Loucy (cell line): Measurements from ENCODE around the gene SLC48A1.
A peak's percentile ranks its signal among the peaks of the same experiment; 100 is the strongest.

Experiments used
- H2AFZ ChIP-seq: fragments of 200-600 bp; sonication (generic); 2 replicates; pipeline ENCODE4 v1.6.0; 2016; ENCODE audit warnings: antibody characterized with exemption, mild to moderate bottlenecking, low read length, moderate library complexity
- H3F3A ChIP-seq: fragments of 200-600 bp; 2 replicates; pipeline ENCODE4 v1.6.0; 2016; ENCODE audit warnings: antibody characterized with exemption, low read depth, mild to moderate bottlenecking
- H3K27me3 ChIP-seq: fragments of 200-600 bp; sonication (generic); 2 replicates; pipeline ENCODE4 v1.6.1; 2014; ENCODE audit warnings: low read length, mild to moderate bottlenecking; ENCODE audit not compliant: insufficient read depth, poor library complexity, severe bottlenecking
- H3K36me3 ChIP-seq: fragments of 200-600 bp; sonication (generic); 2 replicates; pipeline ENCODE4 v1.6.1; 2016; ENCODE audit warnings: low read length; ENCODE audit not compliant: insufficient read depth
- H3K4me1 ChIP-seq: fragments of 200-600 bp; sonication (generic); 2 replicates; pipeline ENCODE4 v1.5.1; 2014; ENCODE audit warnings: low read length, mild to moderate bottlenecking; ENCODE audit not compliant: insufficient read depth, poor library complexity, severe bottlenecking
- H3K4me2 ChIP-seq: fragments of 200-600 bp; sonication (generic); 2 replicates; pipeline ENCODE4 v1.6.0; 2014; ENCODE audit warnings: antibody characterized with exemption, low read length, low read depth, mild to moderate bottlenecking; ENCODE audit not compliant: poor library complexity, severe bottlenecking
- H3K4me3 ChIP-seq: fragments of 200-600 bp; sonication (generic); 2 replicates; pipeline ENCODE4 v1.5.1; 2014; ENCODE audit warnings: low read length, mild to moderate bottlenecking, mixed read lengths; ENCODE audit not compliant: poor library complexity, severe bottlenecking
- H3K79me2 ChIP-seq: fragments of 200-600 bp; sonication (generic); 2 replicates; pipeline ENCODE4 v1.6.1; 2014; ENCODE audit warnings: low read length; ENCODE audit not compliant: insufficient read depth
- H3K9ac ChIP-seq: fragments of 200-600 bp; sonication (generic); 2 replicates; pipeline ENCODE4 v1.6.0; 2014; ENCODE audit warnings: mild to moderate bottlenecking, low read depth, low read length, moderate library complexity; ENCODE audit not compliant: poor library complexity, severe bottlenecking
- H3K9me2 ChIP-seq: fragments of 200-600 bp; sonication (generic); replicated peaks from 2 replicates; pipeline ENCODE4 v1.6.1; 2016; ENCODE audit warnings: low read depth, low read length, mixed read lengths
- H3K9me3 ChIP-seq: fragments of 200-600 bp; sonication (generic); 2 replicates; pipeline ENCODE4 v1.6.1; 2014; ENCODE audit warnings: mild to moderate bottlenecking, antibody characterized with exemption, low read length, low read depth; ENCODE audit not compliant: insufficient read depth
- H4K20me1 ChIP-seq: fragments of 200-600 bp; sonication (generic); 2 replicates; pipeline ENCODE4 v1.6.0; 2014; ENCODE audit warnings: antibody characterized with exemption, low read length, mild to moderate bottlenecking; ENCODE audit not compliant: insufficient read depth, poor library complexity, severe bottlenecking
- EZH2phosphoT487 ChIP-seq: fragments of 200-600 bp; IDR thresholded peaks from 2 replicates; pipeline ENCODE4 v1.6.1; 2018; ENCODE audit warnings: antibody characterized with exemption, mild to moderate bottlenecking, moderate library complexity, borderline replicate concordance
- TF ChIP-seq, protein P1 (sequence below): fragments of 200-600 bp; sonication (generic); conservative IDR thresholded peaks from 2 replicates; pipeline ENCODE4 v1.5.1; 2014; ENCODE audit warnings: mild to moderate bottlenecking, antibody characterized with exemption, low read length

SLC48A1 gene

GRCh38 chr12:47819896-47820630, 47.0 kb downstream of the SLC48A1 start, which contains the start of gene HDAC7:
Gene HDAC7 (minus strand): TSS chr12:47819903. CDS start chr12:47819785, 118 bp downstream.
- Histone ChIP-seq H3K9me3 (no peaks in the 10 kb centered on the region), H3K4me2 (peak within 1 kb of the TSS; percentile 99), H3K79me2 (peaks cover 57% of the 10 kb centered on the region), H4K20me1 (peaks cover 28% of the 10 kb centered on the region), H3K4me1 (peaks cover 55% of the 10 kb centered on the region), H2AFZ (peak within 1 kb of the TSS; percentile 78), H3F3A (peaks cover 5% of the 10 kb centered on the region; the same call in 1 of the 2 replicates), H3K9me2 (no peaks in the 10 kb centered on the region), H3K9ac (peak within 1 kb of the TSS; percentile 91), H3K36me3 (no peaks in the 10 kb centered on the region), H3K4me3 (peak within 1 kb of the TSS; percentile 91), H3K27me3 (no peaks in the 10 kb centered on the region)
- TF ChIP-seq EZH2phosphoT487, result no peak
- TF ChIP-seq, protein P1, sequence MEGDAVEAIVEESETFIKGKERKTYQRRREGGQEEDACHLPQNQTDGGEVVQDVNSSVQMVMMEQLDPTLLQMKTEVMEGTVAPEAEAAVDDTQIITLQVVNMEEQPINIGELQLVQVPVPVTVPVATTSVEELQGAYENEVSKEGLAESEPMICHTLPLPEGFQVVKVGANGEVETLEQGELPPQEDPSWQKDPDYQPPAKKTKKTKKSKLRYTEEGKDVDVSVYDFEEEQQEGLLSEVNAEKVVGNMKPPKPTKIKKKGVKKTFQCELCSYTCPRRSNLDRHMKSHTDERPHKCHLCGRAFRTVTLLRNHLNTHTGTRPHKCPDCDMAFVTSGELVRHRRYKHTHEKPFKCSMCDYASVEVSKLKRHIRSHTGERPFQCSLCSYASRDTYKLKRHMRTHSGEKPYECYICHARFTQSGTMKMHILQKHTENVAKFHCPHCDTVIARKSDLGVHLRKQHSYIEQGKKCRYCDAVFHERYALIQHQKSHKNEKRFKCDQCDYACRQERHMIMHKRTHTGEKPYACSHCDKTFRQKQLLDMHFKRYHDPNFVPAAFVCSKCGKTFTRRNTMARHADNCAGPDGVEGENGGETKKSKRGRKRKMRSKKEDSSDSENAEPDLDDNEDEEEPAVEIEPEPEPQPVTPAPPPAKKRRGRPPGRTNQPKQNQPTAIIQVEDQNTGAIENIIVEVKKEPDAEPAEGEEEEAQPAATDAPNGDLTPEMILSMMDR, result no peak

- H3F3A ChIP-seq, result peaks cover 5% of the 10 kb centered on the region; the same call in 1 of the 2 replicates
- H3K36me3 ChIP-seq, result no peaks in the 10 kb centered on the region
- TF ChIP-seq, protein P1, result no peak
- no peak for TF ChIP-seq EZH2phosphoT487
- H3K9ac ChIP-seq, result peak overlapping the region; percentile 91
- H2AFZ ChIP-seq, result 0 out of 2 replicates have a peak overlapping the region, but pooled peaks have one; percentile 78
- no peaks in the 10 kb centered on the region for H3K9me3 ChIP-seq
- peaks cover 27% of the 10 kb centered on the region for H4K20me1 ChIP-seq
- H3K4me1 ChIP-seq, result peaks cover 53% of the 10 kb centered on the region
- H3K79me2 ChIP-seq, result peaks cover 49% of the 10 kb centered on the region
- peak overlapping the region; percentile 91 for H3K4me3 ChIP-seq
- H3K9me2 ChIP-seq, result no peaks in the 10 kb centered on the region
- H3K27me3 ChIP-seq, result no peaks in the 10 kb centered on the region
- peak overlapping the region; percentile 99 for H3K4me2 ChIP-seq
Measured at GRCh38 chr12:47820631-47821345, 47.8 kb downstream of the SLC48A1 start.

DNA sequence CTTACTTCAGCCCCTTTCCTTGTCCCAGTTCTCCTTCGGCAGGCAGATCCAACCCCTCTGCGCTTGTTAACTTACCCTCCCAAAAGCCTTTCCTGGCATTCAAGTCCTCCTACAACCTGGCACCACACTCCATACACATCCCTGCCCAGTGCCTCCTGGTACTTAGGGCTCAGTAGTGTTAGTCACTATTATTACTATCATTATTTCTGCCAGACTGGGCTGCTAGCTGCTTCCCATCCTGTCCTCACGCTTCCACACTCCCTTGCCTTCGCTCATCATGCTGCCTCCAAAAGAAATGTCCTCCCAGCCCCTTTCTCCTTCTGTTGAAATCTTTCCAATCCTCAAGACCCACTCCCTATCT, 48.3 kb downstream of the SLC48A1 start:
- H3K9me3 ChIP-seq, result no peaks in the 10 kb centered on the region
- H3F3A ChIP-seq, result peaks cover 5% of the 10 kb centered on the region; the same call in 1 of the 2 replicates
- H3K79me2 ChIP-seq, result peaks cover 44% of the 10 kb centered on the region
- no peaks in the 10 kb centered on the region for H3K27me3 ChIP-seq
- no peak overlapping the region for H3K4me2 ChIP-seq
- no peaks in the 10 kb centered on the region for H3K36me3 ChIP-seq
- peaks cover 25% of the 10 kb centered on the region for H4K20me1 ChIP-seq
- H2AFZ ChIP-seq, result no peak overlapping the region
- H3K9ac ChIP-seq, result no peak overlapping the region
- H3K4me1 ChIP-seq, result peaks cover 49% of the 10 kb centered on the region
- no peaks in the 10 kb centered on the region for H3K9me2 ChIP-seq
- TF ChIP-seq, protein P1, result no peak
- no peak for TF ChIP-seq EZH2phosphoT487
- H3K4me3 ChIP-seq, result no peak overlapping the region
